ENCODE data around the gene PLCH1.

DNA sequence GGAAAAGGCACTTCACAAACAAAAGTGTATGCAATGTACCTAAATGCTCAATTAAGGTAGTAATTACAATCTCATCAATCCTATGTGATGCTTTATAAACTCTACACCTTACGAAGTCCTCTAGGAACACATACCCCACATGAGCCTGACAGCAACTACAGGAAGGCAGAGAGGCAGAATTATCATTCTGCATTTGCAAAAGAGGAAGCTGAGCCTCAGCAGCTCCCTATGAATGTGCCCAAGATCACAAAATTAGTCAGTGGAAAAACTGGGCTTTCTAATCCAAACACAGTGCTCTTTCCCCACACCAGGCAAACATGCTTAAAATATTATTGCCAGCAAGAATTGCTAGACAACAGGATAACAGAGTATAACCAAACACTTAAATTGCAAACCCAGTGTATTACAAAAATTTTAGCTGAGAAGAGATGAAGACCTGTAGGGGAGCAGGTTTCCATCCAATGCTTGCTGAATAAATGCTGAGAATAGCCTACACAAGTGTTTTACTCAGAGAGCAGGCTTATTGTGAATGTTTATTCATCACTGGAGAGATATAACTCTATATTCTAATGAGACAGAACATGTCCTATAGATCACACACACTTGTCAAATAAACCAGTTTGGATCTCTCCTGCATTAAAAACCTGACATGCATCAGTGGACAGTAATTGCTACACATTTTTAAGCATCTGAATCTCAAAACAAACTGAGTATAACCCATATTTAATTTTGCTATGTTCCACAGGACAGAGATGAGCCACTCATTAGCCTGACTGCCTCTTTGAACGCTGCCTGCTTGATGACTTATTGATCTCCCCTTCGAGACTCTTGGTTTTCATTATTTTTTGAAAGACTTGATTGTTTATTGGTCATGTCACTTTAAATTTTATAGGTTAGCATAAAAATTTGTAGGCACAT lies 62.2 kb downstream of the PLCH1 start:
- TF ChIP-seq, protein P1, sequence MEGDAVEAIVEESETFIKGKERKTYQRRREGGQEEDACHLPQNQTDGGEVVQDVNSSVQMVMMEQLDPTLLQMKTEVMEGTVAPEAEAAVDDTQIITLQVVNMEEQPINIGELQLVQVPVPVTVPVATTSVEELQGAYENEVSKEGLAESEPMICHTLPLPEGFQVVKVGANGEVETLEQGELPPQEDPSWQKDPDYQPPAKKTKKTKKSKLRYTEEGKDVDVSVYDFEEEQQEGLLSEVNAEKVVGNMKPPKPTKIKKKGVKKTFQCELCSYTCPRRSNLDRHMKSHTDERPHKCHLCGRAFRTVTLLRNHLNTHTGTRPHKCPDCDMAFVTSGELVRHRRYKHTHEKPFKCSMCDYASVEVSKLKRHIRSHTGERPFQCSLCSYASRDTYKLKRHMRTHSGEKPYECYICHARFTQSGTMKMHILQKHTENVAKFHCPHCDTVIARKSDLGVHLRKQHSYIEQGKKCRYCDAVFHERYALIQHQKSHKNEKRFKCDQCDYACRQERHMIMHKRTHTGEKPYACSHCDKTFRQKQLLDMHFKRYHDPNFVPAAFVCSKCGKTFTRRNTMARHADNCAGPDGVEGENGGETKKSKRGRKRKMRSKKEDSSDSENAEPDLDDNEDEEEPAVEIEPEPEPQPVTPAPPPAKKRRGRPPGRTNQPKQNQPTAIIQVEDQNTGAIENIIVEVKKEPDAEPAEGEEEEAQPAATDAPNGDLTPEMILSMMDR (IDR thresholded peaks at IDR 0.05), result no peak
- no peak for TF ChIP-seq POLR2A (IDR thresholded peaks at IDR 0.05)
